ENCODE results near the gene KMT2B. TPM values are rescaled to one million over a fixed set of nuclear protein-coding genes. Genes with fewer than 3 reads are reported as not detected.
"Not testable (repeated sequence)": the region's sequence is repeated elsewhere in the genome, so short reads cannot be mapped to it uniquely, and the experiment has no call there.

Gene KMT2B
- total RNA-seq, 1 donor: 28.8 TPM

DNA sequence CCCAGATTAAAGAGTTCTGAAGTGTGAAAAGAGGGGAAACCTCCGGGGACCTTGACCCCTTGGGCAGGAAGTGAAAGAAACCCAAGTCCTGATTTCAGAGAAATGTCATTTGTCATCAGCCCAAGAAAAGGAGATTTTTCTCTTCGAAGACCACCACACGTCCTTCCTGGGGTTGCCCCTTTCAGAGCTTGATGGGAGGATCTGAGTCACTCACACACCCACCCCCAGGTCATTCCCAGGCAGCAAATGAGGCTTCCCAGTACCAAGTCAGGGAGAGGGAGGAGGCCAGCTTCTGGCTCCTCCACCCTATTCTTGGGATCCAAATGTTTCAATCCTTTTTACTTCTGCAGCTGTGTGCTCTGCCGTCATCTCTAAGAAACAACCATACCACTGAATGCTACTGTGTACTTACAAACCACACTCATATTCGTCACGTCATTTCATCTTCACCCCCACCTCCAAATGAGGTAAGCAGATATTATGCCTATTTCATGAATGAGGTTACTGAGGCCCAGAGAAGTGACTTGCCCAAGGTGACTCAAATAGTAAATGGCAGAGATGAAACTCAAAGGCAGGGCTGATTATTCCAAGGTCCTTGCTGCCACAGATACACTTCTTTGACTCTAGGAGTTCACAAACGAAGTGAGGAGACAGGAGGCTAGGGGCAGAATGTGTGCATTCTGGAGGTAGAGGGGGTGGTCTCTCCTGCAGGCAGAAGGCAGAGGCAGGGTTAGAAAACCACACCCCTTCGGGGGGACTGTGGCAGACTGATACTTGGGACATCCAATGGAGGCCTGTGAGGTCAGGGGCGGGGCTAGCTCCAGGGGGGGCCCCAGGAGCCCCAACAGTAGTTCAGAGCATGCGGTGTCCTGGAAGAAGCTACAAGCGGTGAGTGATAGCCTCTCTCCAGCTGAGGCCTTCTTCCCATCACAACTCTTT, 5.0 kb upstream of the KMT2B start:
- DNase-seq (ENCODE audit: low read depth in 2 of 3, low spot score in 2 of 3): no peak

- DNase-seq (ENCODE audit: low read depth in 2 of 3, low spot score in 2 of 3): no peak
These were observed 4.3 kb upstream of the KMT2B start for GRCh38 chr19:35713506-35713850.

DNA sequence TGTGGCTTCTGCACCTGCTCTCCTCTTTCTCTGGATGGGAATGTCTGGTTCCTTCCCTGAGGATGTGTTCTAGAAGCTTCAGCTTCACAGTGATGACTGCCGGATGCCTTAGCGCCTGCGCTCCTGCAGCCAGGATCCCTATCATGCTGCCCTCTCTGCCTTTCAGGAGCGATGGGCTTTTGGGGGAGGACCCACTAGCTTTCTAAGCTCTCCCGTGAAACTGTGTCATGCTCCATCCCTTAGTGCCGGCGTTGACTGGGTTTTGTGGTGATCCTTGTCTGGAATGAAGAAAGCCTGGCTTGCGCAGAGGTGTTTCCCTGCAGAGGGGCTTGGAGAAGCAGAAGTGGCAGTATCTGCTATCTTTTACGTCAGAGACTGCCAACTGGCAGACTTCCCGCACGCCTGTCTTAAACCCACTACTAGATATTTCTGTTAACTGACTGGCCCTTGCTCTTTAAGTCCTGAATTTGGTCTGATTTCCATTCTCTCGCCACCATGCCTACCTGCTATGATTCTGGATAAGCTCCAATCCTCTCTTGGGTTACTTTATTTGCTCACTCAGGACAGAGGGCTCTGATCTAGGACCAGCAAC, 3.8 kb upstream of the KMT2B start:
- no peak for DNase-seq (ENCODE audit: low read depth in 2 of 3, low spot score in 2 of 3)

DNA sequence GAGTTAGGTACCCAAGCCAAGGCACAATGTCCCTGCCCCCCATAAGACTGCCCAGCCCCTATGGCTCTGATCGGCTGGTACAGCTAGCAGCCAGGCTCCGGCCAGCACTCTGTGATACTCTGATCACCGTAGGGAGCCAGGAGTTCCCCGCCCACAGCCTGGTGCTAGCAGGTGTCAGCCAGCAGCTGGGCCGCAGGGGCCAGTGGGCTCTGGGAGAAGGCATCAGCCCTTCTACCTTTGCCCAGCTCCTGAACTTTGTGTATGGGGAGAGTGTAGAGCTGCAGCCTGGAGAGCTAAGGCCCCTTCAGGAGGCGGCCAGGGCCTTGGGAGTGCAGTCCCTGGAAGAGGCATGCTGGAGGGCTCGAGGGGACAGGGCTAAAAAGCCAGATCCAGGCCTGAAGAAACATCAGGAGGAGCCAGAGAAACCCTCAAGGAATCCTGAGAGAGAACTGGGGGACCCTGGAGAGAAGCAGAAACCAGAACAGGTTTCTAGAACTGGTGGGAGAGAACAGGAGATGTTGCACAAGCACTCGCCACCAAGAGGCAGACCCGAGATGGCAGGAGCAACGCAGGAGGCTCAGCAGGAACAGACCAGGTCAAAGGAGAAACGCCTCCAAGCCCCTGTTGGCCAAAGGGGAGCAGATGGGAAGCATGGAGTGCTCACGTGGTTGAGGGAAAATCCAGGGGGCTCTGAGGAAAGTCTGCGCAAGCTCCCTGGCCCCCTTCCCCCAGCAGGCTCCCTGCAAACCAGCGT, 3.0 kb upstream of the KMT2B start:
- DNase-seq (ENCODE audit: low read depth in 2 of 3, low spot score in 2 of 3): no peak

GRCh38 chr19:35715355-35715809, 2.4 kb upstream of the KMT2B start:
- DNase-seq (ENCODE audit: low read depth in 2 of 3, low spot score in 2 of 3): no peak

- DNase-seq (ENCODE audit: low read depth in 2 of 3, low spot score in 2 of 3): no peak
These were observed 1.6 kb upstream of the KMT2B start for GRCh38 chr19:35715981-35716800.

DNA sequence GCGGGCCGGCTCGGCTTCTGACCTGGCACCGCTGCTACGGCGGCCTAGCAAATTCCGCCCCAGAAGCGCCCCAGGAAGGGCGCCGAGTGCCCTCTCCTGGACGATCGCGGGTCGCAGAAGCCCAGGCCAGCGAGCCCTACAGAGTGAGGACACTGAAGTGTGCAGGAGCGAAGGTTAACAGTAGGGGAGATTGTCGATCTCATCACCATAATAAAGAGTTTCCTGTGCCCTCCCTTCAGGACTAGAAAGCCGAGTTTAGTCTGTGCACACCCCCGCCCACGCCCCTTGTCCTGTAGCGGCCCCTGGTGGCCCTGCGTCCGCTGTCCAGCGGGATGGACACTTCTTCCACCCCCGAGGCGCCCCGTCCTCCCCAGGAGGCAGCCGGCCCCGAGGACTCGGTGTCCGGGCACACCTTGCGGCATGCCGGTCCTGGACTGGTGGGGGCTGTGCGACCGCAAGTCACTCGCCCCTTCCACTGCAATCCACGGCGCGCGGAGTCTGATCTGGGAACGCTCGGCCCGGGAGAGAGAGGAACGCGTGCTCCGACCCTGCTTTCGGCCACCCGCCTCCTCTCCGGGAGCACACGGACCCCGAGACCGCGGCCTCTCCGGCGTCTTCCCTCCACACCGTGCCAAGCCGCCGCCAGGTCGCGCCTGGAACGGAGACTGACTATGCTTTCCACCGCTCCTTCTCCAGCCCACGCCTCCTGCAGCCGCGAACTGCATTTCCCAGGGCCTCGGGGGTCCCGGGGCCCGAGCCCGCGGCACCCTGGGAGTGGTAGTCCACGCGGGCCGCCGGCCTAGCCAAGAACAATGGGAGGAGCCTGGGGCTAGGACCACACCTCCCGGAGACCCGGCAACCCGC, 770 bp upstream of the KMT2B start:
- peak; percentile 51 to 97 (median 96) for DNase-seq (ENCODE audit: low read depth in 2 of 3, low spot score in 2 of 3)

DNA sequence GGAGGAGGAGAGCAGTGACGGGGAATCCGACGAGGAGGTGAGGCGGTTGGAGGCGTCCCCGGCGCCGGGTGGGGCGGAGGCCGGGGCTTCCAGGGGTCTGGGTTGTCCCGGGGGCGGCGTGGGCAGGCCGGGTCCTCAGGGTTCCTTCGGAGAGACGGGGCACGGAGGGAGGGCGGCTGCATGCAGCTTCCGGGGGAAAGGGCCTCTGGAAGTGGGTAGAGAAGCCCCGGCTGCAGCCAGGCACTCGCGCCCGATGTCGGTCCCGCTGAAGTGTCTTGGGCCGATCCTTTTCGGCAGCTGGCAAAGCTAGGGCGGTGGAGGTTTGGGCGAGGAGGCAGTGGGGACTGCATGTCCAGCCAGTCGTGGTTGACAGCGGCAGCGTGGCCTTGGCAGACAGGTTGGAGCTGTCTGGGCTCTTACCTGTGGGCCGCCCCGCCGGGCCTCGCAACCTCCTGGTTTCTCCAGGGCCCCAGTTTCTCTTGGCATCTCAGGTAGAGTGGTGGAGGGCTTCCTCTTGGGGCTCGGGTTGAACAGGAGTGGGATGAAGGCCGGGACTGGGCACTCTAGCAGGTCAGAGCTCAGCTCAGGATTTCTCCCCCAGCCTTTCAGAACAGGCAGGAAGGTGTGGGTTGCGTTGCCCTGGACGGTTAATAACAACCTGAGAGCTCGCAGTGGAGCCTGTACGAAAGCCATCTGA, 690 bp downstream of the KMT2B start:
- peak in 1 of 3 donors; percentile 46 for DNase-seq (ENCODE audit: low read depth in 2 of 3, low spot score in 2 of 3)

DNA sequence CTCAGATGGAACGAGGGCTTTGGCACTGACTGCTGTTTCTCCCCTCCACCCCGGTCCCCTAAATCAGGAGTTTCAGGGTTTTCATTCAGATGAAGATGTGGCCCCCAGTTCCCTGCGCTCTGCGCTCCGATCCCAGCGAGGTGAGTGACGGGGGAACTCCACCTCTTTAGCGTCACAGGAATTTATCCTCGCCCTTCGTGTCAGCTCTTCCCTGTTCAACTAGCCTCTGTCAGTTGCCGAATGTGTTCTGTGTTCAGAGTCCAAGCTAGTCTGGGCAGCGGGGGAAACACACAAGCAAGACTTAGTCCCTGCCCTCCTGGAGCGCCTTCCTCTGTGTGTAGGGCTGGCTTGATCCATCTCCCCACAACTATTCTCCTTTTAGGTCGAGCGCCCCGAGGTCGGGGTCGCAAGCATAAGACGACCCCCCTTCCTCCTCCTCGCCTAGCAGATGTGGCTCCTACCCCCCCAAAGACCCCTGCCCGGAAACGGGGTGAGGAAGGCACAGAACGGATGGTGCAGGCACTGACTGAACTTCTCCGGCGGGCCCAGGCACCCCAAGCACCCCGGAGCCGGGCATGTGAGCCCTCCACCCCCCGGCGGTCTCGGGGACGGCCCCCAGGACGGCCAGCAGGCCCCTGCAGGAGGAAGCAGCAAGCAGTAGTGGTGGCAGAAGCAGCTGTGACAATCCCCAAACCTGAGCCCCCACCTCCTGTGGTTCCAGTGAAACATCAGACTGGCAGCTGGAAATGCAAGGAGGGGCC, 1.8 kb downstream of the KMT2B start:
- DNase-seq (ENCODE audit: low read depth in 2 of 3, low spot score in 2 of 3): no peak

DNA sequence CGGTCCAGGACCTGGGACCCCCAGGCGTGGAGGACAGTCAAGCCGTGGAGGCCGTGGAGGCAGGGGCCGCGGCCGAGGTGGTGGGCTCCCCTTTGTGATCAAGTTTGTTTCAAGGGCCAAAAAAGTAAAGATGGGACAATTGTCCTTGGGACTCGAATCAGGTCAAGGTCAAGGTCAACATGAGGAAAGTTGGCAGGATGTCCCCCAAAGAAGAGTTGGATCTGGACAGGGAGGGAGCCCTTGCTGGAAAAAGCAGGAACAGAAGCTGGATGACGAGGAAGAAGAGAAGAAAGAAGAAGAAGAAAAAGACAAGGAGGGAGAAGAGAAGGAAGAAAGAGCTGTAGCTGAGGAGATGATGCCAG, 2.3 kb downstream of the KMT2B start:
- no peak for DNase-seq (ENCODE audit: low read depth in 2 of 3, low spot score in 2 of 3)

DNA sequence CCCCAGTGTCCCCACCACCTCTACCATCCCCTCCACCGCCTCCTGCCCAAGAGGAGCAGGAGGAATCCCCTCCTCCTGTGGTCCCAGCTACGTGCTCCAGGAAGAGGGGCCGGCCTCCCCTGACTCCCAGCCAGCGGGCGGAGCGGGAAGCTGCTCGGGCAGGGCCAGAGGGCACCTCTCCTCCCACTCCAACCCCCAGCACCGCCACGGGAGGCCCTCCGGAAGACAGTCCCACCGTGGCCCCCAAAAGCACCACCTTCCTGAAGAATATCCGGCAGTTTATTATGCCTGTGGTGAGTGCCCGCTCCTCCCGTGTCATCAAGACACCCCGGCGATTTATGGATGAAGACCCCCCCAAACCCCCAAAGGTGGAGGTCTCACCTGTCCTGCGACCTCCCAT, 2.8 kb downstream of the KMT2B start:
- DNase-seq (ENCODE audit: low read depth in 2 of 3, low spot score in 2 of 3): no peak

GRCh38 chr19:35721374-35721773, 3.6 kb downstream of the KMT2B start:
- no peak for DNase-seq (ENCODE audit: low read depth in 2 of 3, low spot score in 2 of 3)

- no peak for DNase-seq (ENCODE audit: low read depth in 2 of 3, low spot score in 2 of 3)
These were observed 4.7 kb downstream of the KMT2B start for GRCh38 chr19:35722461-35722860.

- no peak for DNase-seq (ENCODE audit: low read depth in 2 of 3, low spot score in 2 of 3)
These were observed 5.1 kb downstream of the KMT2B start for GRCh38 chr19:35722897-35723296.

DNA sequence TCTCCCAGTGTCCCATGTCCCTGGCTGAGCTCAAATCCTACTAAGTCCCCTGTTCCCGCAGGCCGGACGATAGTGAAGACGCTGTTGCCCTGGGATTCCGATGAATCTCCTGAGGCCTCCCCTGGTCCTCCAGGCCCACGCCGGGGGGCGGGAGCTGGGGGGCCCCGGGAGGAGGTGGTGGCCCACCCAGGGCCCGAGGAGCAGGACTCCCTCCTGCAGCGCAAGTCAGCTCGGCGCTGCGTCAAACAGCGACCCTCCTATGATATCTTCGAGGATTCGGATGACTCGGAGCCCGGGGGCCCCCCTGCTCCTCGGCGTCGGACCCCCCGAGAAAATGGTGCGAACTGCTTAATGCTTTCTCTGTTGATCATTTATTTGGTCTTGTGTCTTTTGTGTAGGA, 5.9 kb downstream of the KMT2B start:
- no peak for DNase-seq (ENCODE audit: low read depth in 2 of 3, low spot score in 2 of 3)

GRCh38 chr19:35724132-35724531, 6.3 kb downstream of the KMT2B start:
- DNase-seq (ENCODE audit: low read depth in 2 of 3, low spot score in 2 of 3): not testable (repeated sequence)

GRCh38 chr19:35724560-35724959, 6.8 kb downstream of the KMT2B start:
- DNase-seq (ENCODE audit: low read depth in 2 of 3, low spot score in 2 of 3): no peak

DNA sequence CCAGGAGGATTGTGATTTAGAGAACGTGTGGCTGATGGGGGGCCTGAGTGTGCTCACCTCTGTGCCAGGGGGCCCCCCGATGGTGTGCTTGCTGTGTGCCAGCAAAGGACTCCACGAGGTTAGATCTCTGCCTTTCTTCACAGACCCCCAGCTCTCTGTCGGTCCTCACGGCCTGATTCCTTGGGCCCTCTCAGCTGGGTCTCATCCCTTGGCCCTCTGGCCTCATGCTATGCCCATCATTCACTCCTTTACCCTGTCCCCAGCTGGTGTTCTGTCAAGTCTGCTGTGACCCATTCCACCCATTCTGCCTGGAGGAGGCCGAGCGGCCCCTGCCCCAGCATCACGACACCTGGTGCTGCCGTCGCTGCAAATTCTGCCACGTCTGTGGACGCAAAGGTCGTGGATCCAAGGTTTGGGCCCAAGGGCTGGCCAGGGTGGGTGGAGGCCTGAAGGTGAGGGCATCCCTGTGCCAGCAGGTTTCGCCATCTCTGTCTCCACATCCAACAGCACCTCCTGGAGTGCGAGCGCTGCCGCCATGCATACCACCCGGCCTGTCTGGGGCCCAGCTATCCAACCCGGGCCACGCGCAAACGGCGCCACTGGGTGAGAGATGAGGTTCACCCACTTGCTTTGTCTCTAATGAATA, 7.5 kb downstream of the KMT2B start:
- DNase-seq (ENCODE audit: low read depth in 2 of 3, low spot score in 2 of 3): no peak
